Regular cardiac myocyte (primary cell): ENCODE measurements around the gene IL23R. TPM values are rescaled to one million over a fixed set of nuclear protein-coding genes. Genes with fewer than 3 reads are reported as not detected.

Experiments used
- total RNA-seq: library from RNA; depleted of rRNA; stranded (reverse); fragments of >200 nt; gene quantifications from 2 replicates; pipeline ENCODE4 v1.2.3, GENCODE V29; 2014

The IL23R gene
- under 0.01 TPM in 1 of 2 replicates, not detected in the other for total RNA-seq

GRCh38 chr1:67166196-67166595, at the start of gene IL23R:
TSS of gene IL23R (plus strand) at chr1:67166454. CDS start at chr1:67168121, 1,667 bp downstream.

GRCh38 chr1:67134695-67135094, 31.6 kb upstream of the IL23R start, which contains the start of gene C1orf141:
TSS of gene C1orf141 (minus strand) at chr1:67134970. CDS start at chr1:67127240, 7,730 bp downstream.

GRCh38 chr1:67307251-67308060, 141.2 kb downstream of the IL23R start, which contains the start of gene IL12RB2:
TSS of gene IL12RB2 (plus strand) at chr1:67307873. CDS start at chr1:67320369, 12,496 bp downstream.

Other genes starting within 250 kb of the IL23R start
- gene DNAI4, start 241.6 kb upstream of the IL23R start, total RNA-seq = 5.4 and 20.0 TPM in 2 replicates
- gene MIER1, start 241.5 kb upstream of the IL23R start, total RNA-seq = 34.1 and 42.0 TPM in 2 replicates
- 15.5 and 19.4 TPM in 2 replicates for gene SLC35D1, start 112.3 kb upstream of the IL23R start, total RNA-seq
- gene C1orf141, start 31.5 kb upstream of the IL23R start, total RNA-seq = not detected in 2 replicates
- not detected in 2 replicates for gene IL12RB2, start 141.4 kb downstream of the IL23R start, total RNA-seq